Endothelial cell (in vitro differentiated cells): ENCODE data around the gene SLC37A2. TPM values are rescaled to one million over a fixed set of nuclear protein-coding genes. Genes with fewer than 3 reads are reported as not detected.

Source experiments
- DNase-seq: peaks from one replicate; pipeline ENCODE4 v3.0.0; 2021; ENCODE audit warnings: low spot score
- H3K27ac Mint-ChIP-seq: one replicate; pipeline ENCODE4 v1.8.0; 2021; ENCODE audit warnings: mixed read lengths, inconsistent platforms; ENCODE audit not compliant: unreplicated experiment
- H3K27me3 Mint-ChIP-seq: one replicate; pipeline ENCODE4 v1.8.0; 2021; ENCODE audit warnings: mild to moderate bottlenecking, moderate library complexity, mixed read lengths, inconsistent platforms; ENCODE audit not compliant: unreplicated experiment
- H3K36me3 Mint-ChIP-seq: one replicate; pipeline ENCODE4 v1.8.0; 2021; ENCODE audit warnings: mild to moderate bottlenecking, low read depth, mixed read lengths, inconsistent platforms; ENCODE audit not compliant: unreplicated experiment
- H3K4me1 Mint-ChIP-seq: one replicate; pipeline ENCODE4 v1.8.0; 2021; ENCODE audit warnings: mild to moderate bottlenecking, mixed read lengths, inconsistent platforms; ENCODE audit not compliant: unreplicated experiment
- H3K4me3 Mint-ChIP-seq: one replicate; pipeline ENCODE4 v1.8.0; 2021; ENCODE audit warnings: mild to moderate bottlenecking, mixed read lengths, inconsistent platforms; ENCODE audit not compliant: unreplicated experiment
- H3K9me3 Mint-ChIP-seq: one replicate; pipeline ENCODE4 v1.8.0; 2021; ENCODE audit warnings: mixed read lengths, inconsistent platforms; ENCODE audit not compliant: unreplicated experiment
- CTCF ChIP-seq: fragments of 200-600 bp; sonication (generic); IDR thresholded peaks from one replicate; pipeline ENCODE4 v1.5.0; 2021; ENCODE audit warnings: antibody characterized with exemption; ENCODE audit not compliant: unreplicated experiment
- total RNA-seq: library from RNA; stranded (reverse); fragmentation: NEBNext Ultra II Directional; extraction: Animal tissue kit (Norgen Biotek cat#: 25700); gene quantifications from one replicate; pipeline ENCODE4 v1.2.1, GENCODE V29; 2021; ENCODE audit not compliant: unreplicated experiment

The SLC37A2 gene
- total RNA-seq, 1 donor from 2014 or later: 0.49 TPM

- Mint-ChIP-seq H3K4me3 (no peak overlapping the region), H3K27me3 (no peaks in the 10 kb centered on the region), H3K27ac (no peak overlapping the region), H3K9me3 (no peaks in the 10 kb centered on the region), H3K36me3 (no peaks in the 10 kb centered on the region), H3K4me1 (peaks cover 13% of the 10 kb centered on the region)
- TF ChIP-seq CTCF: no peak
- no peak for DNase-seq
Observed at GRCh38 chr11:125094731-125095130, 31.6 kb downstream of the SLC37A2 start.

GRCh38 chr11:125100136-125100535 lies 37.0 kb downstream of the SLC37A2 start:
- no peak overlapping the region for H3K27ac Mint-ChIP-seq
- H3K9me3 Mint-ChIP-seq: peaks cover 4% of the 10 kb centered on the region
- DNase-seq: no peak
- H3K36me3 Mint-ChIP-seq: peaks cover 10% of the 10 kb centered on the region
- TF ChIP-seq CTCF: no peak
- H3K27me3 Mint-ChIP-seq: peaks cover 2% of the 10 kb centered on the region
- H3K4me3 Mint-ChIP-seq: no peak overlapping the region
- H3K4me1 Mint-ChIP-seq: no peaks in the 10 kb centered on the region

GRCh38 chr11:125101596-125101995 lies 38.5 kb downstream of the SLC37A2 start:
- DNase-seq: no peak
- H3K4me3 Mint-ChIP-seq: no peak overlapping the region
- no peaks in the 10 kb centered on the region for H3K4me1 Mint-ChIP-seq
- peaks cover 2% of the 10 kb centered on the region for H3K27me3 Mint-ChIP-seq
- H3K27ac Mint-ChIP-seq: no peak overlapping the region
- peaks cover 10% of the 10 kb centered on the region for H3K36me3 Mint-ChIP-seq
- no peak for TF ChIP-seq CTCF
- H3K9me3 Mint-ChIP-seq: peaks cover 4% of the 10 kb centered on the region

- Mint-ChIP-seq H3K27ac (no peak overlapping the region), H3K4me3 (no peak overlapping the region), H3K9me3 (peaks cover 4% of the 10 kb centered on the region), H3K4me1 (no peaks in the 10 kb centered on the region), H3K36me3 (peaks cover 10% of the 10 kb centered on the region), H3K27me3 (peaks cover 2% of the 10 kb centered on the region)
- TF ChIP-seq CTCF: no peak
- no peak for DNase-seq
Observed at GRCh38 chr11:125102025-125102424, 38.9 kb downstream of the SLC37A2 start.

- peaks cover 10% of the 10 kb centered on the region for H3K36me3 Mint-ChIP-seq
- H3K27ac Mint-ChIP-seq: no peak overlapping the region
- H3K4me3 Mint-ChIP-seq: no peak overlapping the region
- peaks cover 2% of the 10 kb centered on the region for H3K27me3 Mint-ChIP-seq
- H3K9me3 Mint-ChIP-seq: peaks cover 4% of the 10 kb centered on the region
- H3K4me1 Mint-ChIP-seq: no peaks in the 10 kb centered on the region
- DNase-seq: no peak
- no peak for TF ChIP-seq CTCF
Observed at GRCh38 chr11:125102510-125102909, 39.4 kb downstream of the SLC37A2 start.
